Heart left ventricle (tissue), 16 donors: Measurements from ENCODE around the gene OPHN1. TPM values are rescaled to one million over a fixed set of nuclear protein-coding genes. Genes with fewer than 3 reads are reported as not detected.

Experiments
- ATAC-seq, 4 donors: fragments of 200-7000 bp; cut with Tn5 transposase; one replicate each; pipeline ENCODE4 v1.9.1; 2020 to 2022; ENCODE audit warnings: moderate library complexity in 4 of 4, mild to moderate bottlenecking in 3 of 4, moderate number of reproducible peaks in 1 of 4
- DNase-seq, 5 donors: peaks; one replicate each; pipeline ENCODE4 v3.0.0-alpha.2; 2020
- H3K27ac ChIP-seq, 12 donors: fragments of 200-600 bp; sonication (generic) in 4 of 12; one replicate each; pipeline versions ENCODE4 v1.5.0 to v1.8.0; 2016 to 2022; ENCODE audit warnings: mild to moderate bottlenecking in 2 of 12
- H3K27me3 ChIP-seq, 9 donors: fragments of 200-600 bp; sonication (generic) in 2 of 9; one replicate each; pipeline versions ENCODE4 v1.5.1 to v1.8.0; 2016 to 2022; ENCODE audit warnings: mild to moderate bottlenecking in 3 of 9
- H3K36me3 ChIP-seq, 9 donors: fragments of 200-600 bp; sonication (generic) in 2 of 9; one replicate each; pipeline versions ENCODE4 v1.5.0 to v1.8.0; 2018 to 2022; ENCODE audit warnings: mild to moderate bottlenecking in 2 of 9
- H3K4me1 ChIP-seq, 12 donors: fragments of 200-600 bp; sonication (generic) in 4 of 12; one replicate each; pipeline versions ENCODE4 v1.5.0 to v1.8.0; 2016 to 2022; ENCODE audit warnings: mild to moderate bottlenecking in 3 of 12
- H3K4me3 ChIP-seq, 12 donors: fragments of 200-600 bp; sonication (generic) in 4 of 12; one replicate each; pipeline versions ENCODE4 v1.5.0 to v1.8.0; 2017 to 2022; ENCODE audit warnings: mild to moderate bottlenecking in 9 of 12, moderate library complexity in 4 of 12
- H3K9me3 ChIP-seq, 12 donors: fragments of 200-600 bp; sonication (generic) in 4 of 12; one replicate each; pipeline versions ENCODE4 v1.5.0 to v1.8.0; 2016 to 2022; ENCODE audit warnings: mild to moderate bottlenecking in 1 of 12
- CTCF ChIP-seq, 12 donors: fragments of 200-600 bp; sonication (generic) in 4 of 12; IDR thresholded peaks; one replicate each; pipeline versions ENCODE4 v1.5.0 to v1.8.0; 2018 to 2022; ENCODE audit warnings: antibody characterized with exemption in 12 of 12, mild to moderate bottlenecking in 5 of 12
- POLR2A ChIP-seq, 2 donors: fragments of 450-650 bp; IDR thresholded peaks; one replicate each; pipeline ENCODE4 v1.6.1; 2017; ENCODE audit warnings: antibody characterized with exemption in 2 of 2, mild to moderate bottlenecking in 2 of 2, moderate library complexity in 2 of 2
- WGBS, 4 donors: extraction: QIAGEN DNeasy Blood & Tissue Kit in 2 of 4; methylation state at CpG; one replicate each; pipeline versions ENCODE4 v1.1.5 to v1.1.7; 2013 to 2018; 5-methylcytosine and 5-hydroxymethylcytosine counted together
- intact Hi-C, 10 donors: fragments of 100-400 bp; cut with DNase I; formaldehyde crosslinking; loops; one replicate each; pipeline versions ENCODE4 v1.11.1 to v1.14.2; 2022
- polyA plus RNA-seq, 2 donors: library from polyadenylated mRNA; stranded (reverse); fragments of 200-250 nt; gene quantifications; one replicate each; pipeline ENCODE4 v1.2.3, GENCODE V29; 2013
- total RNA-seq, 9 donors: library from RNA; depleted of rRNA in 2 of 9; stranded (reverse); fragments of >200 nt in 2 of 9; fragmentation: NEBNext Ultra II Directional in 3 of 9; extraction: Animal tissue kit (Norgen Biotek cat#: 25700) in 3 of 9; gene quantifications; one replicate each; pipeline versions ENCODE4 v1.1.0 to v1.2.4, GENCODE V29; 2016 to 2023
- donor health status: ischemic (EF 13 %, LVEDD 7.1; RV severe dilation, severe dysfunction).
- donor health status: healthy with polysubstance abuse.
- donor health status: DM: no; HTN: yes; CAD: no.
- donor health status: DM: no; HTN: no; CAD: no.
- donor health status: ischemic (EF 25% LVEDD 6.9; RV normal size, moderate dysfunction).
- donor health status: ischemic (EF 25% LVEDD 5.7; RV mildly dilated, moderate dysfunction).
- donor health status: healthy.
- donor health status: DM: yes; HTN: yes; CAD: no.
- donor health status: ischemic (EF 35%, LVEDD 5.7; RV mildly dilated, moderate dysfunction).
- donor health status: nonischemic (EF 11% LVEDD 7.7; RV severe dilation, severe dysfunction).
- donor health status: DM: yes; HTN: yes; CAD: no.
- donor health status: PGD.
- donor health status: ischemic (EF 29% LVEDD 5.4; RV normal size, mild dysfunction).
- donor health status: nonischemic (EF 23%, LVEDD 6.1; RV moderate dilation, normal function).

The OPHN1 gene
- total and polyA plus RNA-seq, 11 donors, result 0.95 to 9.6 (median 5.7) TPM

- Histone ChIP-seq H3K4me3 (no peak overlapping the region), H3K27me3 (no peaks in the 10 kb centered on the region), H3K36me3 (peaks cover 0 to 8% (median 0%) of the 10 kb centered on the region in 9 donors), H3K9me3 (peaks cover 0 to 8% (median 0%) of the 10 kb centered on the region in 12 donors), H3K4me1 (no peaks in the 10 kb centered on the region), H3K27ac (no peak overlapping the region)
- no peak for TF ChIP-seq CTCF (IDR thresholded peaks at IDR 0.05)
- no peak for TF ChIP-seq POLR2A (IDR thresholded peaks at IDR 0.05)
- WGBS, 4 donors, result 67 to 100% (median 89%) methylated on average over 2 of the region's 2 CpGs
- no peak for DNase-seq
- ATAC-seq, result no peak
- intact Hi-C loops, result no loop called here
These were observed 311.5 kb downstream of the OPHN1 start for GRCh38 chrX:68121835-68122234.

GRCh38 chrX:68121371-68121770 lies 311.9 kb downstream of the OPHN1 start:
- intact Hi-C loops, result no loop called here
- peak in 1 of 5 donors; percentile 21 for DNase-seq
- Histone ChIP-seq H3K27me3 (no peaks in the 10 kb centered on the region), H3K4me3 (no peak overlapping the region), H3K9me3 (peaks cover 0 to 4% (median 0%) of the 10 kb centered on the region in 12 donors), H3K36me3 (peaks cover 0 to 8% (median 0%) of the 10 kb centered on the region in 9 donors), H3K27ac (no peak overlapping the region), H3K4me1 (no peaks in the 10 kb centered on the region)
- TF ChIP-seq CTCF (IDR thresholded peaks at IDR 0.05) (no peak), POLR2A (IDR thresholded peaks at IDR 0.05) (no peak)
- peak in 3 of 4 donors; percentile 20 to 72 (median 54) for ATAC-seq
- WGBS, 4 donors, result 46 to 69% (median 56%) methylated on average over 1 of the region's 1 CpG

GRCh38 chrX:68115371-68115770 lies 317.9 kb downstream of the OPHN1 start:
- DNase-seq, result no peak
- intact Hi-C loops, result no loop called here
- Histone ChIP-seq H3K27ac (no peak overlapping the region), H3K4me3 (no peak overlapping the region), H3K4me1 (no peaks in the 10 kb centered on the region), H3K36me3 (peaks cover 0 to 14% (median 0%) of the 10 kb centered on the region in 9 donors), H3K9me3 (no peaks in the 10 kb centered on the region), H3K27me3 (peaks cover 0 to 4% (median 0%) of the 10 kb centered on the region in 9 donors)
- no peak for TF ChIP-seq POLR2A (IDR thresholded peaks at IDR 0.05)
- TF ChIP-seq CTCF (IDR thresholded peaks at IDR 0.05), result no peak
- no peak for ATAC-seq

- no peaks in the 10 kb centered on the region for H3K4me1 ChIP-seq
- TF ChIP-seq POLR2A (IDR thresholded peaks at IDR 0.05) (no peak), CTCF (IDR thresholded peaks at IDR 0.05) (no peak)
- ATAC-seq (no peak), DNase-seq (no peak)
- no peaks in the 10 kb centered on the region for H3K9me3 ChIP-seq
- WGBS, 4 donors, result 64 to 91% (median 77%) methylated on average over 4 of the region's 4 CpGs
- no peak overlapping the region for H3K4me3 ChIP-seq
- H3K27ac ChIP-seq, result no peak overlapping the region
- peaks cover 0 to 6% (median 0%) of the 10 kb centered on the region in 9 donors for H3K27me3 ChIP-seq
- H3K36me3 ChIP-seq, result peaks cover 0 to 18% (median 0%) of the 10 kb centered on the region in 9 donors
- intact Hi-C loops, result no loop called here
These were observed 318.6 kb downstream of the OPHN1 start for GRCh38 chrX:68114573-68115129.
